DMS114 treated with DMSO at 0.1 percent for 48 hours (cell line): ENCODE measurements around the gene DYRK1A.

Experiments
- DNase-seq: peaks from one replicate; lab custom pipeline; 2025; ENCODE audit not compliant: unreplicated experiment; lab: John Stamatoyannopoulos, UW

DYRK1A gene

GRCh38 chr21:37384416-37384815 is 17.8 kb downstream of the DYRK1A start:
- no peak for DNase-seq

GRCh38 chr21:37385179-37385765 is 18.7 kb downstream of the DYRK1A start:
- DNase-seq, result no peak

- DNase-seq, result no peak
Observed at GRCh38 chr21:37386151-37386550, 19.6 kb downstream of the DYRK1A start.

- no peak for DNase-seq
Observed at GRCh38 chr21:37389456-37389855, 22.9 kb downstream of the DYRK1A start.

- no peak for DNase-seq
Observed at GRCh38 chr21:37391666-37392065, 25.1 kb downstream of the DYRK1A start.

GRCh38 chr21:37392441-37392840 is 25.9 kb downstream of the DYRK1A start:
- no peak for DNase-seq

- no peak for DNase-seq
Observed at GRCh38 chr21:37393030-37393429, 26.5 kb downstream of the DYRK1A start.

GRCh38 chr21:37393786-37394185 is 27.2 kb downstream of the DYRK1A start:
- DNase-seq, result no peak

GRCh38 chr21:37395961-37396360 is 29.4 kb downstream of the DYRK1A start:
- DNase-seq, result no peak

GRCh38 chr21:37396855-37397254 is 30.3 kb downstream of the DYRK1A start:
- DNase-seq, result no peak

- DNase-seq, result no peak
Observed at GRCh38 chr21:37398697-37399096, 32.1 kb downstream of the DYRK1A start.

GRCh38 chr21:37402251-37402867 is 35.8 kb downstream of the DYRK1A start:
- no peak for DNase-seq

- DNase-seq, result no peak
Observed at GRCh38 chr21:37405629-37406028, 39.1 kb downstream of the DYRK1A start.

GRCh38 chr21:37407719-37408420 is 41.3 kb downstream of the DYRK1A start:
- no peak for DNase-seq

- DNase-seq, result no peak
Observed at GRCh38 chr21:37408464-37409193, 42.1 kb downstream of the DYRK1A start.

- DNase-seq, result no peak
Observed at GRCh38 chr21:37410639-37411038, 44.1 kb downstream of the DYRK1A start.

- DNase-seq, result no peak
Observed at GRCh38 chr21:37412603-37413360, 46.2 kb downstream of the DYRK1A start.

- no peak for DNase-seq
Observed at GRCh38 chr21:37413553-37414291, 47.1 kb downstream of the DYRK1A start.

- DNase-seq, result no peak
Observed at GRCh38 chr21:37414292-37415253, 48.0 kb downstream of the DYRK1A start.
